Panc1 (cell line): ENCODE measurements around the gene TSHZ1. TPM values are rescaled to one million over a fixed set of nuclear protein-coding genes. Genes with fewer than 3 reads are reported as not detected.

Source experiments
- ATAC-seq: fragments of 200-7000 bp; cut with Tn5 transposase; 2 replicates; pipeline ENCODE4 v1.9.1; 2020; ENCODE audit warnings: mild to moderate bottlenecking, moderate library complexity
- BruUV-seq: library from RNA; stranded (reverse); fragments of 400-500 nt; replicated peaks from 2 replicates; lab custom pipeline; 2021; lab: Mats Ljungman, UMichigan
- CTCF ChIA-PET: fragments of 300-600 bp; sonication (Branson Sonifier 250); formaldehyde crosslinking; loops from one replicate; lab custom pipeline; 2022; ENCODE audit warnings: antibody characterized with exemption; lab: Charles Lee
- POLR2A ChIA-PET: fragments of 300-600 bp; sonication (Branson Sonifier 250); formaldehyde crosslinking; loops from one replicate; lab custom pipeline; 2022; ENCODE audit warnings: antibody characterized with exemption; lab: Charles Lee
- DNase-seq: peaks from one replicate; pipeline ENCODE4 v3.0.0-alpha.2; 2010; ENCODE audit warnings: low read depth, low spot score
- H3K27ac ChIP-seq: 2 replicates; pipeline ENCODE4 v1.5.1; 2011; ENCODE audit warnings: mild to moderate bottlenecking, low read length, inconsistent platforms
- H3K27me3 ChIP-seq: fragments of 200-500 bp; sonication (Bioruptor generic); 2 replicates; pipeline ENCODE4 v1.6.0; 2014; ENCODE audit warnings: low read length, inconsistent platforms; ENCODE audit not compliant: control insufficient read depth, insufficient read depth
- H3K36me3 ChIP-seq: fragments of 200-500 bp; sonication (Bioruptor generic); 2 replicates; pipeline ENCODE4 v1.5.1; 2014; ENCODE audit warnings: inconsistent platforms, mild to moderate bottlenecking, low read length, moderate library complexity; ENCODE audit not compliant: control insufficient read depth, insufficient read depth
- H3K4me1 ChIP-seq: 2 replicates; pipeline ENCODE4 v1.5.1; 2011; ENCODE audit warnings: inconsistent platforms, mild to moderate bottlenecking, low read length, moderate library complexity; ENCODE audit not compliant: control insufficient read depth, insufficient read depth
- H3K4me3 ChIP-seq, 2 experiments: 2 replicates each; pipeline ENCODE4 v1.5.1; 2011 to 2012; ENCODE audit warnings: low read depth in 2 of 2, low read length in 2 of 2, mild to moderate bottlenecking in 2 of 2, inconsistent platforms in 1 of 2, moderate library complexity in 1 of 2
- H3K9me3 ChIP-seq: fragments of 200-500 bp; sonication (Bioruptor generic); 2 replicates; pipeline ENCODE4 v1.5.1; 2014; ENCODE audit warnings: low read depth, mild to moderate bottlenecking, inconsistent platforms, low read length, moderate library complexity; ENCODE audit not compliant: control insufficient read depth, insufficient read depth
- CTCF ChIP-seq: fragments of 450-650 bp; IDR thresholded peaks from 2 replicates; pipeline ENCODE4 v1.5.1; 2017; ENCODE audit warnings: mild to moderate bottlenecking
- POLR2AphosphoS5 ChIP-seq: IDR thresholded peaks from 2 replicates; pipeline ENCODE4 v1.6.1; 2012; ENCODE audit warnings: mild to moderate bottlenecking, low read depth, low read length, moderate library complexity
- REST ChIP-seq, 2 experiments: IDR thresholded peaks; 2 replicates each; pipeline ENCODE4 v1.6.1; 2011 to 2012; ENCODE audit warnings: low read depth in 2 of 2, control low read depth in 1 of 2, low read length in 1 of 2, mild to moderate bottlenecking in 1 of 2, moderate library complexity in 1 of 2; ENCODE audit not compliant: insufficient read depth in 1 of 2
- SIN3A ChIP-seq: IDR thresholded peaks from 2 replicates; pipeline ENCODE4 v1.6.1; 2012; ENCODE audit warnings: low read depth, mild to moderate bottlenecking, low read length, moderate library complexity, borderline replicate concordance; ENCODE audit not compliant: insufficient read depth
- TCF7L2 ChIP-seq: IDR thresholded peaks from 2 replicates; pipeline ENCODE4 v1.6.1; 2011; ENCODE audit warnings: mild to moderate bottlenecking, low read depth, low read length, inconsistent platforms
- in situ Hi-C: cut with HindIII; loops from 2 replicates; pipeline ENCODE4 v1.10.0; 2016; ENCODE audit warnings: low sequenced_read_pairs, low pct_unique_long_range_greater_than_20kb
- intact Hi-C: fragments of 100-400 bp; cut with micrococcal nuclease; formaldehyde crosslinking; loops from one replicate; pipeline ENCODE4 v1.10.0; 2022; ENCODE audit not compliant: unreplicated experiment
- total RNA-seq: library from RNA; stranded (reverse); gene quantifications from one replicate; pipeline ENCODE4 v1.2.1, GENCODE V29; 2021; ENCODE audit not compliant: unreplicated experiment

Gene TSHZ1
- total RNA-seq, 1 experiment from 2014 or later = 10.0 TPM

- DNase-seq = no peak
- in situ Hi-C loops = no loop called here
- BruUV-seq = no TSS peak
- H3K4me3 ChIP-seq = no peak overlapping the region
- H3K36me3 ChIP-seq = no peaks in the 10 kb centered on the region
- CTCF ChIA-PET = no interaction called here
- POLR2A ChIA-PET = no interaction called here
- intact Hi-C loops = no loop called here
- H3K27me3 ChIP-seq = peaks cover 2% of the 10 kb centered on the region; the same call in 1 of the 2 replicates
- TF ChIP-seq CTCF (no peak), REST (IDR thresholded peaks at IDR 0.05; ENCODE audit: insufficient read depth in 1 of 2, low read depth in 2 of 2, low read length in 1 of 2) (no peak), POLR2AphosphoS5 (no peak), TCF7L2 (no peak), SIN3A (no peak)
- no peak overlapping the region for H3K27ac ChIP-seq
- no peaks in the 10 kb centered on the region for H3K4me1 ChIP-seq
- ATAC-seq = no peak
- H3K9me3 ChIP-seq = no peaks in the 10 kb centered on the region
Measured at GRCh38 chr18:75338631-75339030, 128.0 kb downstream of the TSHZ1 start.

Other genes with a start within 250 kb of the TSHZ1 start
- 45.0 TPM for gene PTGR3, start 1.7 kb upstream of the TSHZ1 start, total RNA-seq
- gene SMIM21, start 216.9 kb downstream of the TSHZ1 start, total RNA-seq = not detected